HFFc6 (cell line): ENCODE data around the gene DPP4. TPM values are rescaled to one million over a fixed set of nuclear protein-coding genes. Genes with fewer than 3 reads are reported as not detected.

Source experiments
- DNase-seq: peaks from one replicate; pipeline ENCODE4 v3.0.0-alpha.2; 2018
- H3K27ac Mint-ChIP-seq: 2 replicates; pipeline ENCODE4 v1.8.0; 2020; ENCODE audit warnings: mild to moderate bottlenecking, mixed read lengths
- H3K27me3 Mint-ChIP-seq: 2 replicates; pipeline ENCODE4 v1.8.0; 2021; ENCODE audit warnings: mild to moderate bottlenecking, moderate library complexity, mixed read lengths; ENCODE audit not compliant: insufficient read depth
- H3K36me3 Mint-ChIP-seq: 2 replicates; pipeline ENCODE4 v1.8.0; 2021; ENCODE audit warnings: low read depth, mixed read lengths
- H3K4me1 Mint-ChIP-seq: 2 replicates; pipeline ENCODE4 v1.8.0; 2020; ENCODE audit warnings: low read depth, mixed read lengths
- H3K4me3 Mint-ChIP-seq: 2 replicates; pipeline ENCODE4 v1.8.0; 2020; ENCODE audit warnings: mild to moderate bottlenecking, moderate library complexity, mixed read lengths
- H3K9me3 Mint-ChIP-seq: 2 replicates; pipeline ENCODE4 v1.8.0; 2020; ENCODE audit warnings: mild to moderate bottlenecking, mixed read lengths
- total RNA-seq, 6 experiments: library from RNA; stranded (reverse); fragmentation: NEBNext Ultra II Directional; extraction: Animal tissue kit (Norgen Biotek cat#: 25700); gene quantifications; 2 replicates in 1 of 6; 3 replicates in 5 of 6; pipeline ENCODE4 v1.2.3, GENCODE V29; 2021
- TF ChIP-seq, protein P1 (sequence below): fragments of 200-600 bp; sonication (generic); IDR thresholded peaks from 2 replicates; pipeline ENCODE4 v1.5.0; 2021; ENCODE audit warnings: antibody characterized with exemption, mild to moderate bottlenecking

Gene DPP4
- total RNA-seq, 6 experiments from 2014 or later: 30.7 to 44.1 (median 36.4) TPM

- H3K27ac Mint-ChIP-seq: peak overlapping the region; percentile 44
- peak overlapping the region; percentile 58 for H3K4me3 Mint-ChIP-seq
- H3K4me1 Mint-ChIP-seq: peaks cover 71% of the 10 kb centered on the region
- H3K36me3 Mint-ChIP-seq: peaks cover 30% of the 10 kb centered on the region
- peak; percentile 53 for DNase-seq
- H3K27me3 Mint-ChIP-seq: peaks cover under 1% of the 10 kb centered on the region
- no peaks in the 10 kb centered on the region for H3K9me3 Mint-ChIP-seq
- TF ChIP-seq, protein P1, sequence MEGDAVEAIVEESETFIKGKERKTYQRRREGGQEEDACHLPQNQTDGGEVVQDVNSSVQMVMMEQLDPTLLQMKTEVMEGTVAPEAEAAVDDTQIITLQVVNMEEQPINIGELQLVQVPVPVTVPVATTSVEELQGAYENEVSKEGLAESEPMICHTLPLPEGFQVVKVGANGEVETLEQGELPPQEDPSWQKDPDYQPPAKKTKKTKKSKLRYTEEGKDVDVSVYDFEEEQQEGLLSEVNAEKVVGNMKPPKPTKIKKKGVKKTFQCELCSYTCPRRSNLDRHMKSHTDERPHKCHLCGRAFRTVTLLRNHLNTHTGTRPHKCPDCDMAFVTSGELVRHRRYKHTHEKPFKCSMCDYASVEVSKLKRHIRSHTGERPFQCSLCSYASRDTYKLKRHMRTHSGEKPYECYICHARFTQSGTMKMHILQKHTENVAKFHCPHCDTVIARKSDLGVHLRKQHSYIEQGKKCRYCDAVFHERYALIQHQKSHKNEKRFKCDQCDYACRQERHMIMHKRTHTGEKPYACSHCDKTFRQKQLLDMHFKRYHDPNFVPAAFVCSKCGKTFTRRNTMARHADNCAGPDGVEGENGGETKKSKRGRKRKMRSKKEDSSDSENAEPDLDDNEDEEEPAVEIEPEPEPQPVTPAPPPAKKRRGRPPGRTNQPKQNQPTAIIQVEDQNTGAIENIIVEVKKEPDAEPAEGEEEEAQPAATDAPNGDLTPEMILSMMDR: no peak
These were observed 48.7 kb downstream of the DPP4 start for GRCh38 chr2:162025121-162025911.

- H3K9me3 Mint-ChIP-seq: no peaks in the 10 kb centered on the region
- peaks cover 27% of the 10 kb centered on the region for H3K36me3 Mint-ChIP-seq
- H3K4me3 Mint-ChIP-seq: no peak overlapping the region
- TF ChIP-seq, protein P1: no peak
- no peak overlapping the region for H3K27ac Mint-ChIP-seq
- H3K4me1 Mint-ChIP-seq: peaks cover 50% of the 10 kb centered on the region
- H3K27me3 Mint-ChIP-seq: no peaks in the 10 kb centered on the region; the same call in none of the 2 replicates
- DNase-seq: peak; percentile 36
These were observed 51.6 kb downstream of the DPP4 start for GRCh38 chr2:162022290-162022945.

- H3K4me3 Mint-ChIP-seq: no peak overlapping the region
These were observed 52.4 kb downstream of the DPP4 start for GRCh38 chr2:162021516-162022058.

GRCh38 chr2:162018530-162018929 is 55.5 kb downstream of the DPP4 start:
- peaks cover 27% of the 10 kb centered on the region for H3K36me3 Mint-ChIP-seq
- H3K9me3 Mint-ChIP-seq: no peaks in the 10 kb centered on the region
- H3K27me3 Mint-ChIP-seq: no peaks in the 10 kb centered on the region; the same call in 1 of the 2 replicates
- H3K4me3 Mint-ChIP-seq: no peak overlapping the region
- TF ChIP-seq, protein P1: no peak
- no peak for DNase-seq
- peaks cover 35% of the 10 kb centered on the region for H3K4me1 Mint-ChIP-seq
- H3K27ac Mint-ChIP-seq: no peak overlapping the region

More at GRCh38 chr2:162021516-162022058, 52.4 kb downstream of the DPP4 start:
- Mint-ChIP-seq H3K9me3 (no peaks in the 10 kb centered on the region), H3K27me3 (no peaks in the 10 kb centered on the region; the same call in none of the 2 replicates), H3K27ac (no peak overlapping the region), H3K36me3 (peaks cover 27% of the 10 kb centered on the region), H3K4me1 (peaks cover 46% of the 10 kb centered on the region)
- TF ChIP-seq, protein P1: no peak
- no peak for DNase-seq

DNA sequence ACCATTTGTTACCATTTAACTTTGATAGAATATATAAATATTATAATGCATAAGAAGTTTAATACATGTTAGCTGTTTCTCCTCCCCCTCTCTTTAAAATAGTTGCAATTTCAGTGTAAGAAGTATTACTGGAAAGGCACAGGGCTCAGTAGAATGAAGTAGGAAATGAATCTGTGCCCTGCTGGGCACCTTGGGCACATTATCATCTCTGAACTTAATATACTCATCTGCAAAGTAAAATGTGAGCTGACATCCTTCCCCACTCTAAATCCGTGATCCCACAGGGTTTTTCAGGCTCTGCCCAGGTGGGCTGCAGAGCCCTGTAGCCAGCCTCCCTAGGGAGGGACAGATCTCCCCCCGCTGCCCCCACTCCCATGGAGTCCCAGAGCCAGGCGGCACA is 56.8 kb downstream of the DPP4 start:
- Mint-ChIP-seq H3K9me3 (no peaks in the 10 kb centered on the region), H3K4me3 (no peak overlapping the region), H3K27me3 (no peaks in the 10 kb centered on the region; the same call in 1 of the 2 replicates), H3K36me3 (peaks cover 21% of the 10 kb centered on the region), H3K4me1 (peaks cover 22% of the 10 kb centered on the region), H3K27ac (no peak overlapping the region)
- TF ChIP-seq, protein P1: no peak
- no peak for DNase-seq
